GM18868 (cell line): ENCODE results near the gene GPR137.

Source experiments
- ATAC-seq: cut with Tn5 transposase; IDR thresholded peaks from one replicate; pipeline ENCODE4 v1.9.1; 2021; ENCODE audit warnings: mild to moderate bottlenecking, moderate library complexity; ENCODE audit not compliant: unreplicated experiment

GPR137 gene

DNA sequence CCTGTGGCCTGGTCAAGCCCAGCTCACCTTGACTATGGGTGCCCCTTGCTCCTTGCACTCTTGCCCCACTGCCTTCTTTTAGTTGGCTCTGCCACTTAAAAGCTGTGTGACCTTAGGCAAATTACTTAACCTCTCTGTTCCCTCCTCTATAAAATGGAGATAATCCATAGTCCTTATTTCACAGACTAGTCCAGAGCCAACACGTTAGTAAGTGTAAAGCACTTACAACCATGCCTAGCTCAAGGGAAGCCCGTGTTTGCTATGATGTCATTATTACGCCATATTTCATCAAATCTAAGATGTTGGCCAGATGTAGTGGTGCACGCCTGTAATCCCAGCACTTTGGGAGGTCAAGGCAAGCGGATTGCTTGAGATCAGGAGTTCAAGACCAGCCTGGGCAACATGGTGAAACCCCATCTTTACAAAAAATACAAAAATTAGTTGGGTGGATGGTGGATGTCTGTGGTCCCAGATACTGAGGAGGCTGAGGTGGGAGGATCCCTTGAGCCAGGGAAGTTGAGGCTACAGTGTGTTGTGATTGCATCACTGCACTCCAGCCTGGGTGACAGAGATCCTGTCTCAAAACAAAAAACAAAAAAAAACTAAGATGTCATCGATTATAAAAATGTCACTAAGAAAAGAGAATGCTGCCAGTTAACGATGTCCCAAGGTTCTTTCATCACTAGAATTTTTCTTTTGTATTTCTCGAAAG lies 52.0 kb downstream of the GPR137 start:
- no peak for ATAC-seq

DNA sequence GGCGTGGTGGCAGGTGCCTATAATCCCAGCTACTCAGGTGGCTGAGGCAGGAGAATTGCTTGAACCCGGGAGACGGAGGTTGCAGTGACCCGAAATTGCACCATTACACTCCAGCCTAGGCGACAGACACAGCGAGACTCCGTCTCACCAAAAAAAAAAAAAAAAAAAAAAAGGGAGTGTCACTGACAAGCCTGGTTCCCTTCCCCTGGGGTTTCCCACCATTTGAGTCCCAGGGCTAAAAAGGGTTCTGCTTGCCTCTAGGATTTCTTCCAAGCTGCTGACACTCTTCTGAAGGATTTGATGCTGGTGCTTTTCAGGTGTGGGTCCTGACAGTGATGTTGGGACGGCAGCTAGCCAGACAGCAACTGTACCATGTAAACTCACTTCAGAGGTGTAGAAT lies 53.1 kb downstream of the GPR137 start:
- ATAC-seq = no peak
